Activated CD8-positive, alpha-beta memory T cell treated with anti-CD3 and anti-CD28 coated beads, Interleukin-2, amount 50 U/mL, for 4 hours (primary cell): ENCODE data around the gene RNF169.
A peak's percentile ranks its signal among the peaks of the same experiment; 100 is the strongest.

Experiments used
- DNase-seq: peaks from one replicate; pipeline ENCODE4 v3.0.0-alpha.2; 2020

RNF169 gene

GRCh38 chr11:74748211-74749126 lies at the start of gene RNF169:
Gene RNF169 (plus strand): TSS chr11:74748849. CDS start chr11:74748881, 32 bp downstream.
- peak; percentile 88 for DNase-seq

GRCh38 chr11:74699615-74700396 lies 48.8 kb upstream of the RNF169 start:
- DNase-seq = no peak

GRCh38 chr11:74701351-74701750 lies 47.3 kb upstream of the RNF169 start:
- no peak for DNase-seq

GRCh38 chr11:74702383-74703007 lies 46.2 kb upstream of the RNF169 start:
- DNase-seq = peak; percentile 57

GRCh38 chr11:74703211-74703610 lies 45.4 kb upstream of the RNF169 start:
- DNase-seq = no peak

- DNase-seq = no peak
These were observed 41.5 kb upstream of the RNF169 start for GRCh38 chr11:74707182-74707581.

GRCh38 chr11:74707602-74708510 lies 40.8 kb upstream of the RNF169 start:
- DNase-seq = no peak

- DNase-seq = no peak
These were observed 39.5 kb upstream of the RNF169 start for GRCh38 chr11:74709175-74709574.

GRCh38 chr11:74710281-74710938 lies 38.2 kb upstream of the RNF169 start:
- no peak for DNase-seq

GRCh38 chr11:74713686-74714085 lies 35.0 kb upstream of the RNF169 start:
- no peak for DNase-seq

- DNase-seq = no peak
These were observed 33.7 kb upstream of the RNF169 start for GRCh38 chr11:74714904-74715303.

- no peak for DNase-seq
These were observed 31.3 kb upstream of the RNF169 start for GRCh38 chr11:74717221-74717969.

- no peak for DNase-seq
These were observed 29.6 kb upstream of the RNF169 start for GRCh38 chr11:74719011-74719410.

- no peak for DNase-seq
These were observed 27.8 kb upstream of the RNF169 start for GRCh38 chr11:74720596-74721478.

GRCh38 chr11:74721479-74721835 lies 27.2 kb upstream of the RNF169 start:
- DNase-seq = no peak

- no peak for DNase-seq
These were observed 25.1 kb upstream of the RNF169 start for GRCh38 chr11:74723511-74723910.

GRCh38 chr11:74725701-74726100 lies 22.9 kb upstream of the RNF169 start:
- no peak for DNase-seq

GRCh38 chr11:74726547-74727182 lies 22.0 kb upstream of the RNF169 start:
- DNase-seq = peak; percentile 61

GRCh38 chr11:74729397-74729796 lies 19.3 kb upstream of the RNF169 start:
- DNase-seq = no peak
